GM21619 (cell line): ENCODE data around the gene CYP27A1.
"Not testable (repeated sequence)": the region's sequence is repeated elsewhere in the genome, so short reads cannot be mapped to it uniquely, and the experiment has no call there.

Source experiments
- ATAC-seq: cut with Tn5 transposase; IDR thresholded peaks from one replicate; pipeline ENCODE4 v1.9.1; 2021; ENCODE audit not compliant: unreplicated experiment

Gene CYP27A1

GRCh38 chr2:218830526-218831306 lies 48.8 kb downstream of the CYP27A1 start:
- ATAC-seq = no peak

DNA sequence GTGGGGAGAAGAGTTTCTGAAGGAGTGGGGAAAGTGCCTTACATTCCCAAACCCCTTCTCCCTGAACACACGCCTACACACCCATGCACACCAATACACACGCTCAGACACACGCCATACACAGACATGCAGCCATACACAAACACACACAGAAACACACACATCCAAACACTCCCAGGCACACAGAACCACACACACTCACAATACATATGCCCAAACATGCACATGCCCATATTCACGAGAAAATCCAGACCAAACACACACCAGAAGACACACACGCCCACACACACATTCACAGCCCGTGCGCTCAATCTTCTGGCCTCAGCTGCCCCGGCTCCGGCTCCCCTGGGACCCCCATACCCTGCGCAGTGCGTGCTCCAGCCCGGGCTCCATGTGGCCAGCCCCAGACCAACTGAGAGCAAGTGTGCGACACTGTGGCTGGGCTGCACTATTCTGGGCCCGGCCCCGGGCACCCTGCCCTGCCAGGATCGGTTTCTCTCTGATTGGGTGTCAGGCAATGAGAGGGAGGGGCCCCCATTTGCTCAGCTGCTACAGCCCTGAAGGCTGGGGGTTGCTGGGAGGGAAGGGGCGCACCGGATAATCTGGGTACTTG lies 49.5 kb downstream of the CYP27A1 start, which contains the start of gene PRKAG3:
PRKAG3 (minus strand) TSS at position 426 of the 613 bp plus-strand sequence.
- no peak for ATAC-seq

DNA sequence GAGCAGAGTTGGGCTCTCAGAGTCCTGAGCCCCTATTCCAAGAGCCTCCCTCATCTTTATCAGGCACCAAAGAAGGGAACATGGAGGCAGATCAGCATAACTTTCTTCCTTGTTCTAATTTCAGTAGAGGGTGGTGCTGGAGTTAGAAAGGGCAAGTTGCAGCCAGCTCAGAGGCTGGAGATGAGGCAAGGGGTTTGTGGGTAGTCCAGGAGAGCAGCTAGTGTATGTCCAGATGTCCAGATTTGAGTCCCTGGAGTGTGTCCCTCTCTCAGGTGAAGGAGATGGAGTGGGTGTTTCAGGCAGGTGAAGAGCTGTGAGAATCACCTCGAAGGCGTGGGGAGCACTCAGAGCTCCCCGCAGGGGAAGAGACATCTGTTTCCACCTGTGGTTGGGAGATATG lies 50.1 kb downstream of the CYP27A1 start:
- no peak for ATAC-seq

DNA sequence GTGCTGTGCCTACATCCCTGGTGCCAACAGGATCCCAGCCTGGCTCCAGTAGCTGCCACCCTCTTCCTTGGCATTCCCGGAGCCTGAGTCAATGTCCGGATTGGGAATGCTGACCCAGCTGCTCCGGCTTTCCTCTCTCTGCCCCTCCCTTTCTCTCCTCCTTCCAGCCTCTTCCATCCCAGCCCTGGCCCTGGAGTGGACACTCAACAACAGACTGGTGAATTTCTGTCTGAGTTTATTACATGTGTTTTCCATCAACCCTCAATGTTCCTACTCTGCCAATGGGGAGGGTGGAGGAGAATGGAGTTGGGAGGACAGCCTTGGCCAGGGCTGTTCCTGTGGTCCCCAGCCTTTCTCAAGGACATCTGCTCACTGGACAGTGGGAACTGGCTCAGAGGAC lies 50.6 kb downstream of the CYP27A1 start:
- ATAC-seq = no peak

DNA sequence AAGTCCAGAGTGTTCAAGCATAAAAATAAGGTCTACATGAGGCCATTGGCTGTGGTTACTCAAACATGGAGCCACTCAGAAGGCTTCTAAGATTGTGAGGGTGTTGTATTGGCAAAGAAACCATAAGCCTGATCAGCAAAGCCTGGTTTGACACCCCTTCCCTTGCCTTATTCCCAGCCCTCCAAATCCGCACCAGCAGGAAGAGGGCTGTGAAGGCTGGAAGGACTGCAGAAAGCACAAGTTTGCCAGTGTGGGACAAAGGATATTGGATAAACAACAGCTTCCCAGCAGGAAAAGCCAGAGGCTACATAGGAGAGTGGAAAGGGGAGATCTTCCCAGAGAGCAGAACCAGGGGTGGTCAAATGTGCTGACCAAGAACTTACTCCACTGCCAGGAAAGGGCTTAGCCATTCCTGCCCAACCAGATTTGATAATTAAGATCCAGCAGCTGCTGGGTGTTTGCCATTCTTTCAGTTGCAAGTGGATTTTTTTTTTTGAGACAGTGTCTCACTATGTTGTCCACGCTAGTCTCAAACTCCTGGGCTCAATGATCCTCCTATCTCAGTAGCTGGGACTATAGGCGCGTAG lies 51.2 kb downstream of the CYP27A1 start:
- ATAC-seq = no peak

- ATAC-seq = no peak
Measured at GRCh38 chr2:218834685-218835084, 52.7 kb downstream of the CYP27A1 start.

DNA sequence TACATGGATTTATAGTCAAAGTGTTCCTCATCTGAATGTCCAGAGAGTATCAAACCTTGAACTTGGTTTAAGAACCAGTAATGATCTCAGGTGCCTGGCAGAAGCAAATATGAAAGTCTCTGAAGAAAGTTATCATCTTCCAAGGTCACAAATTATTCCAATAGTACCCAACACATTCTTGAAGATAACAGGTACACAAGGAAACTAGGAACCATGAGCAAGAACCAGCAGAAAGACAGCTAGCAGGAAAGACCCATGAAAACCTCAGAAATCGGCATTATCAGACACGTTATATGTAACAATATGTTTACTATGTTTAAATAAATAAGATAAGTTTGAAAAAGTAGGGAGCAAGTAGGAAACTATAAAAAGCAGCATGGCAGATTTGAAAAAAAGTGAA lies 55.5 kb downstream of the CYP27A1 start:
- no peak for ATAC-seq

- no peak for ATAC-seq
Measured at GRCh38 chr2:218839430-218839829, 57.5 kb downstream of the CYP27A1 start.

- ATAC-seq = no peak
Measured at GRCh38 chr2:218839888-218840287, 57.9 kb downstream of the CYP27A1 start.

DNA sequence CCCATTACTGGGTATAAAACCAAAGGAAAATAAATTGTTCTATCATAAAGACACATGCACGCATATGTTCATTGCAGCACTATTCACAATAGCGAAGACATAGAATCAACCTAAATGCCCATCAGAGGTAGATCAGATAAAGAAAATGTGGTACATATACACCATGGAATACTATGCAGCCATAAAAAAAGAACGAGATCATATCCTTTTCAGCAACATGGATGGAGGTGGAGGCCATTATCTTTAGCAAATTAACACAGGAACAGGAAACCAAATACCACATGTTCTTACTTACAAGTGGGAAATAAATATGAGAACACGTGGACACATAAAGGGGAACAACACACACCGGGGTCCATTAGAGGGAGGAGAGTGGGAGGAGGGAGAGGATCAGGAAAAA lies 62.4 kb downstream of the CYP27A1 start:
- ATAC-seq = not testable (repeated sequence)

DNA sequence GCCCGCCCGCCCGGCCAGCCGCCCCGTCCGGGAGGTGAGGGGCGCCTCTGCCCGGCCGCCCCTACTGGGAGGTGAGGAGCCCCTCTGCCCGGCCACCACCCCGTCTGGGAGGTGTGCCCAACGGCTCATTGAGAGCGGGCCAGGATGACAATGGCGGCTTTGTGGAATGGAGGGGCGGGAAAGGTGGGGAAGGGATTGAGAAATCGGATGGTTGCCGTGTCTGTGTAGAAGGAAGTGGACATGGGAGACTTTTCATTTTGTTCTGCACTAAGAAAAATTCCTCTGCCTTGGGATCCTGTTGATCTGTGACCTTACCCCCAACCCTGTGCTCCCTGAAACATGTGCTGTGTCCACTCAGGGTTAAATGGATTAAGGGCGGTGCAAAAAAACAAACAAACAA lies 65.0 kb downstream of the CYP27A1 start:
- ATAC-seq = not testable (repeated sequence)

GRCh38 chr2:218849721-218850120 lies 67.8 kb downstream of the CYP27A1 start:
- no peak for ATAC-seq

- ATAC-seq = no peak
Measured at GRCh38 chr2:218850796-218851195, 68.8 kb downstream of the CYP27A1 start.

GRCh38 chr2:218851286-218851685 lies 69.3 kb downstream of the CYP27A1 start:
- ATAC-seq = no peak

DNA sequence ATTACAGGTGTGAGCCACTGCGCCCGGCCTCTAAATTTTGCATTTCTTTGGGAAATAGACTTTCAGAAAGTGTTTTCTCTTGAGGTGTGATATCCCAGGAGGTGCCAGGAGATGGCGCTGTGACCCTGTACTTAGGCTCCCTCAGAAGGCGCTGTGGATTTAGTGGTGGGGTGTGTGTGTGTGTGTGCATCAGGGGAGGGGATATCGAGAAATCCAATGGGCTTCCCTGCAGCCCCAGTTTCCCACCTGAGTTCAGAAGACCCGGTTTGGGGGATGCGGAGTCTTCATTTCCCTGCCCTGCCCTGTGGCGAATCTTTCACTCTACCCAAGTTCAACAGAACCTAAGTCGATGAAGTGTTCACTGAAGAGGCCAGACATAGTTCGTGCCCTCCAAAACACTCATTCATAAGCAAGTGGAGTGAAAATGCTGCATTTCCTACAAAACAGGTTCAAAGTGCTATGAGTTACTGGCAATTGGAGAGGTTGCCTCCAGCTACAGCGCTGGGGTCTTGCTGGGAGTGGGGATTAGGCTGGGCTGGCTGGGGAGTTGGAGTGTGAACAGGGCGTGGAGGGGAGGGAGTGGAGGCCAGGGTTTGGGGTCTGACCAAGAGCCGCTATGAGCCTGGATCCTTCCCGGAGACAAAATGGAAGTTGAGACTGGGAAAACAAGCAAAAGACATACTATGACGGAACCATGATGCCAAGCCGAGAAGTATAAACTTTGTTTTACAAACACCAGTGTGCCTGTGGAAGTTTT lies 71.1 kb downstream of the CYP27A1 start:
- ATAC-seq = no peak

- ATAC-seq = no peak
Measured at GRCh38 chr2:218853766-218854165, 71.8 kb downstream of the CYP27A1 start.

DNA sequence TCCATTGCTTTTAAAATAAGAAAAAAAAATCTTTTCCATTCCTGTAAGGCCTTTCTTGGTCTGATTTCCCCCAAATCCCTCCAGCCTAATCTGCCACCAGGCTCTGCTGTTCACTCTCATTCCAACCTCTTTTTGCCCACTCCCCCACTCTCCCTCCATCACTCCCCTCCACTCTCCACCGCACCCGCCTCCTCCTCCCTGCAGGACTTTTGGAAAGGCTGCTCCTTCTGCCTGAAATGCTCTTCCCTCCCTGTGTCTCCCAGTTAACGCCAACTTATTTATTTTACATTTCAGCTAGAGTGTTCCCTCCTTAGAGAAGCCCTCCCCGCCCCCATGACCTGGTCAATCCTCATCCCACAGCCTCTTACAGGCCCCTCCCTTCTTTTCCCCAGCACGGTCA lies 72.9 kb downstream of the CYP27A1 start:
- no peak for ATAC-seq

GRCh38 chr2:218855305-218856166 lies 73.6 kb downstream of the CYP27A1 start:
- no peak for ATAC-seq

DNA sequence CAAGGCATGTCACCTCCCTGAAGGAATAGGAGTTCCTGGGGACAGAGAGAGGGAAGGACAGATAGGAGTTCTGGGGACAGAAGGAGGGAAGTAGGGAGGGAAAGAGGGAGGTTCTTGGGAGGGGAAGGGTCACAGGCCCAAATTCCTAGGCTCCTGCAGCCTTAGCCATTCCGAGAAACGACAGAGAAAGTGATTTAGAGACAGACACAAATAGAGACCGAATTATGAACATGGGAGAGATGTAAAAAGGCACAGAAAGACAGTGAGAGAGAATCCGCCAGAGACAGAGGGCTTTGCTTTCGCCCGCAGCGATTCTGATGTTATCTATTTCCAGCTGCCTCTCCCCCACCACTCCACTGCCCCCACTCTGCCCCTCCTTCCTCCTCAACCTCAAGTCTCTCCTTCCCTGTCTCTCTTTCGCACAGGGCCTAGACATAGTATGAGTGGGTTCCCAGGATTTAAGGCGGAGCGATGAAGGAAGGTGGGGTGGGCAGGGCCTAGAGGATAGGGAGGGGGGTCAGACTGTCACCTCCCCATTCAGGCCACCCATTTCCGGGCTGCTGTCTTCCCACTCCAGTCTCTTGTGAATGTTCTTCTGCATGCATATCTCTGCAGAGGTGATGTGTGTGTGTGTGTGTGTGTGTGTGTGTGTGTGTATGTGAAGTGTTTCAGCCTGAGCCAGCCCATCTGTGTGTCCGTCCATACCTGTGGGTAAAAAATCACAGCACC lies 74.4 kb downstream of the CYP27A1 start:
- no peak for ATAC-seq

DNA sequence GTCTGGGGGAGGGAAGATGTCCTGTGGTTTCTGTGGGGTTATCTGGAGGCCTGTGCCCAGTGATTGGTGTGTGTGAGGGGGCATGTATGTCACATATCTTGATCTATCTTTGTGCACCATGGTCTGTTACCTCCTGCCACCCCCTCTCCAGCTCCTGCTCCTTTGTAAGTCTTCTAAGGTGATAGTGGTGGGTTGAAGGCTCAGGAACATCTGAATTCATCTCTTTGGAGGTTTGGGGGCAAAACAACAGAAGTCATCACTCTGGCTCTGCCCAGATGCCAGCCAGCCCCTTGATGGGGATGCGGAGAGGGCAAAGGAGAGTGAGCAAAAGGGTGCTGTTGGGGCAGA lies 74.9 kb downstream of the CYP27A1 start:
- no peak for ATAC-seq
